ENCODE results near the gene NISCH. TPM values are rescaled to one million over a fixed set of nuclear protein-coding genes. Genes with fewer than 3 reads are reported as not detected.

Gene NISCH
- total RNA-seq, 1 experiment from 2014 or later: 72.8 TPM

- intact Hi-C loops (cut with micrococcal nuclease): no loop called here
- H3K4me3 ChIP-seq (replicated peaks in 1 of 2; ENCODE audit: low read depth in 1 of 2, low read length in 2 of 2): no peak overlapping the region
- no peaks in the 10 kb centered on the region for H3K27me3 ChIP-seq (ENCODE audit: insufficient read depth, low read length)
- ChIA-PET RAD21 (ENCODE audit: low non-redundant PET in 1 of 2, low total read pairs in 2 of 2, uncharacterized antibody in 2 of 2, unreplicated experiment in 2 of 2) (no interaction called here), CTCF (no interaction called here), POLR2A (no interaction called here)
- DNase-seq (ENCODE audit: low read depth, low spot score) (no peak), ATAC-seq (no peak)
- H3K79me2 ChIP-seq (ENCODE audit: insufficient read depth, low read length): no peaks in the 10 kb centered on the region
- peaks cover 1 to 6% of the 10 kb centered on the region in 2 experiments; a peak in 3 of 4 replicates for H3K36me3 ChIP-seq (ENCODE audit: control insufficient read depth in 1 of 2, insufficient read depth in 2 of 2, low read length in 2 of 2)
- no peak overlapping the region for H3K27ac ChIP-seq (ENCODE audit: low read depth, low read length)
- peaks cover 0 to 3% of the 10 kb centered on the region in 2 experiments; a peak in 1 of 4 replicates for H3K4me1 ChIP-seq (ENCODE audit: control insufficient read depth in 1 of 2, insufficient read depth in 2 of 2, low read length in 2 of 2)
- H3K9ac ChIP-seq (ENCODE audit: low read length): no peak overlapping the region
- no peak overlapping the region for H3K4me2 ChIP-seq (ENCODE audit: low read length)
- no peaks in the 10 kb centered on the region for H4K20me1 ChIP-seq (ENCODE audit: insufficient read depth)
- no peaks in the 10 kb centered on the region for H3K9me2 ChIP-seq (ENCODE audit: insufficient read depth)
- TF ChIP-seq ZNF274 (IDR thresholded peaks at IDR 0.05; ENCODE audit: low read depth, low read length): no peak
- no peak for TF ChIP-seq SP1 (IDR thresholded peaks at IDR 0.05; ENCODE audit: low read depth)
- TF ChIP-seq EZH2phosphoT487 (IDR thresholded peaks at IDR 0.05; ENCODE audit: borderline replicate concordance): no peak
- TF ChIP-seq POLR2AphosphoS5 (IDR thresholded peaks at IDR 0.05; ENCODE audit: low read depth, low read length): no peak
- TF ChIP-seq SRF (IDR thresholded peaks at IDR 0.05; ENCODE audit: low read depth): no peak
- H3K9me3 ChIP-seq (ENCODE audit: control insufficient read depth in 1 of 2, insufficient read depth in 1 of 2, low read depth in 1 of 2, low read length in 2 of 2): no peaks in the 10 kb centered on the region
- no TSS peak for BruUV-seq (replicated peaks)
- H2AFZ ChIP-seq (ENCODE audit: low read depth, low read length, poor library complexity, severe bottlenecking): no peak overlapping the region
Measured at GRCh38 chr3:52521881-52522650, 66.7 kb downstream of the NISCH start.

GRCh38 chr3:52522651-52523251 is 67.3 kb downstream of the NISCH start:
- no peaks in the 10 kb centered on the region for H4K20me1 ChIP-seq (ENCODE audit: insufficient read depth)
- RAD21 ChIA-PET (ENCODE audit: low non-redundant PET in 1 of 2, low total read pairs in 2 of 2, uncharacterized antibody in 2 of 2, unreplicated experiment in 2 of 2): no interaction called here
- peaks cover 8 to 12% of the 10 kb centered on the region in 2 experiments for H3K36me3 ChIP-seq (ENCODE audit: control insufficient read depth in 1 of 2, insufficient read depth in 2 of 2, low read length in 2 of 2)
- no peaks in the 10 kb centered on the region for H3K9me3 ChIP-seq (ENCODE audit: control insufficient read depth in 1 of 2, insufficient read depth in 1 of 2, low read depth in 1 of 2, low read length in 2 of 2)
- no peaks in the 10 kb centered on the region for H3K79me2 ChIP-seq (ENCODE audit: insufficient read depth, low read length)
- no peak overlapping the region for H3K9ac ChIP-seq (ENCODE audit: low read length)
- no peak overlapping the region for H2AFZ ChIP-seq (ENCODE audit: low read depth, low read length, poor library complexity, severe bottlenecking)
- TF ChIP-seq ATF3 (IDR thresholded peaks at IDR 0.05) (no peak), SRF (IDR thresholded peaks at IDR 0.05; ENCODE audit: low read depth) (no peak), RAD21 (IDR thresholded peaks at IDR 0.05; ENCODE audit: low read depth) (no peak), ZBTB33 (IDR thresholded peaks at IDR 0.05; ENCODE audit: extremely low read depth, insufficient replicate concordance, low read length) (no peak), REST (IDR thresholded peaks at IDR 0.05; ENCODE audit: low read depth) (no peak), EZH2 (IDR thresholded peaks at IDR 0.05) (no peak), FOSL1 (IDR thresholded peaks at IDR 0.05; ENCODE audit: low read depth) (no peak), JUND (IDR thresholded peaks at IDR 0.05) (no peak), ZNF274 (IDR thresholded peaks at IDR 0.05; ENCODE audit: low read depth, low read length) (no peak)
- H3K4me3 ChIP-seq (replicated peaks in 1 of 2; ENCODE audit: low read depth in 1 of 2, low read length in 2 of 2): no peak overlapping the region
- ATAC-seq (no peak), DNase-seq (ENCODE audit: low read depth, low spot score) (no peak)
- no TSS peak for BruUV-seq (replicated peaks)
- H3K27me3 ChIP-seq (ENCODE audit: insufficient read depth, low read length): no peaks in the 10 kb centered on the region
- POLR2A ChIA-PET: no interaction called here
- H3K27ac ChIP-seq (ENCODE audit: low read depth, low read length): no peak overlapping the region
- H3K4me2 ChIP-seq (ENCODE audit: low read length): no peak overlapping the region
- intact Hi-C loops (cut with micrococcal nuclease): no loop called here
- CTCF ChIA-PET: no interaction called here
- no peaks in the 10 kb centered on the region for H3K9me2 ChIP-seq (ENCODE audit: insufficient read depth)
- peaks cover 0 to 3% of the 10 kb centered on the region in 2 experiments; a peak in 1 of 4 replicates for H3K4me1 ChIP-seq (ENCODE audit: control insufficient read depth in 1 of 2, insufficient read depth in 2 of 2, low read length in 2 of 2)

All from HCT116 (cell line).